Skeletal muscle cell (primary cell): ENCODE data around the gene CLSTN2.

Experiments
- DNase-seq: peaks from one replicate; pipeline ENCODE4 v3.0.0-alpha.2; 2010; ENCODE audit warnings: low read depth
- H3K4me3 ChIP-seq: 2 replicates; pipeline ENCODE4 v1.5.1; 2011; ENCODE audit warnings: low read depth, mild to moderate bottlenecking, control low read depth, low read length, moderate library complexity

The CLSTN2 gene

GRCh38 chr3:140078940-140079339, 144.0 kb downstream of the CLSTN2 start:
- DNase-seq: no peak
- no peak overlapping the region for H3K4me3 ChIP-seq

- no peak overlapping the region for H3K4me3 ChIP-seq
- no peak for DNase-seq
Observed at GRCh38 chr3:140081887-140082286, 146.9 kb downstream of the CLSTN2 start.

GRCh38 chr3:140085001-140085400, 150.0 kb downstream of the CLSTN2 start:
- DNase-seq: no peak
- no peak overlapping the region for H3K4me3 ChIP-seq

GRCh38 chr3:140086642-140087041, 151.7 kb downstream of the CLSTN2 start:
- DNase-seq: no peak
- H3K4me3 ChIP-seq: no peak overlapping the region

GRCh38 chr3:140088058-140088457, 153.1 kb downstream of the CLSTN2 start:
- no peak overlapping the region for H3K4me3 ChIP-seq
- DNase-seq: no peak

- no peak for DNase-seq
- H3K4me3 ChIP-seq: no peak overlapping the region
Observed at GRCh38 chr3:140088513-140088912, 153.5 kb downstream of the CLSTN2 start.

GRCh38 chr3:140089403-140090072, 154.6 kb downstream of the CLSTN2 start:
- no peak overlapping the region for H3K4me3 ChIP-seq
- DNase-seq: no peak

GRCh38 chr3:140091143-140091542, 156.2 kb downstream of the CLSTN2 start:
- H3K4me3 ChIP-seq: no peak overlapping the region
- DNase-seq: peak; percentile 4

- H3K4me3 ChIP-seq: no peak overlapping the region
- DNase-seq: no peak
Observed at GRCh38 chr3:140092848-140093536, 158.0 kb downstream of the CLSTN2 start.

- H3K4me3 ChIP-seq: no peak overlapping the region
- peak; percentile 55 for DNase-seq
Observed at GRCh38 chr3:140093742-140094141, 158.8 kb downstream of the CLSTN2 start.

- H3K4me3 ChIP-seq: no peak overlapping the region
- DNase-seq: no peak
Observed at GRCh38 chr3:140094487-140094886, 159.5 kb downstream of the CLSTN2 start.

- H3K4me3 ChIP-seq: no peak overlapping the region
Observed at GRCh38 chr3:140096037-140096436, 161.1 kb downstream of the CLSTN2 start.

GRCh38 chr3:140097874-140098635, 163.1 kb downstream of the CLSTN2 start:
- H3K4me3 ChIP-seq: no peak overlapping the region
- DNase-seq: no peak

More at GRCh38 chr3:140096037-140096436, 161.1 kb downstream of the CLSTN2 start:
- no peak for DNase-seq

GRCh38 chr3:140100479-140100878, 165.5 kb downstream of the CLSTN2 start:
- DNase-seq: no peak

GRCh38 chr3:140103166-140103565, 168.2 kb downstream of the CLSTN2 start:
- H3K4me3 ChIP-seq: no peak overlapping the region
- DNase-seq: no peak

More at GRCh38 chr3:140100479-140100878, 165.5 kb downstream of the CLSTN2 start:
- H3K4me3 ChIP-seq: no peak overlapping the region

GRCh38 chr3:140103986-140104645, 169.1 kb downstream of the CLSTN2 start:
- no peak overlapping the region for H3K4me3 ChIP-seq
- DNase-seq: no peak

GRCh38 chr3:140113996-140114788, 179.2 kb downstream of the CLSTN2 start:
- no peak for DNase-seq
- no peak overlapping the region for H3K4me3 ChIP-seq

GRCh38 chr3:140114789-140115080, 179.8 kb downstream of the CLSTN2 start:
- no peak for DNase-seq

GRCh38 chr3:140117096-140117526, 182.1 kb downstream of the CLSTN2 start:
- no peak overlapping the region for H3K4me3 ChIP-seq
- no peak for DNase-seq

More at GRCh38 chr3:140114789-140115080, 179.8 kb downstream of the CLSTN2 start:
- H3K4me3 ChIP-seq: no peak overlapping the region
